IPS DF 6.9 (cell line): Measurements from ENCODE around the gene WDR37.
"Not testable (repeated sequence)": the region's sequence is repeated elsewhere in the genome, so short reads cannot be mapped to it uniquely, and the experiment has no call there.

Experiments used
- DNase-seq: peaks from one replicate; pipeline ENCODE4 v3.0.0-alpha.2; 2013; ENCODE audit warnings: low read depth, low spot score
- H3K27ac ChIP-seq: one replicate; pipeline ENCODE4 v1.5.1; 2013; ENCODE audit warnings: low read length, control low read depth
- H3K27me3 ChIP-seq: 2 replicates; pipeline ENCODE4 v1.6.1; 2013; ENCODE audit warnings: mild to moderate bottlenecking, low read length; ENCODE audit not compliant: control insufficient read depth, insufficient read depth
- H3K36me3 ChIP-seq: 2 replicates; pipeline ENCODE4 v1.6.1; 2013; ENCODE audit warnings: low read length; ENCODE audit not compliant: control insufficient read depth, insufficient read depth
- H3K4me1 ChIP-seq: 2 replicates; pipeline ENCODE4 v1.6.1; 2013; ENCODE audit warnings: low read length; ENCODE audit not compliant: control insufficient read depth, insufficient read depth
- H3K4me3 ChIP-seq: 2 replicates; pipeline ENCODE4 v1.5.1; 2013; ENCODE audit warnings: mild to moderate bottlenecking, low read length
- H3K9me3 ChIP-seq: 2 replicates; pipeline ENCODE4 v1.6.1; 2013; ENCODE audit warnings: low read length, inconsistent platforms; ENCODE audit not compliant: control insufficient read depth, insufficient read depth
- WGBS: extraction: QIAGEN DNeasy Blood & Tissue Kit; methylation state at CpG from one replicate; pipeline ENCODE4 v1.1.7; 2013; ENCODE audit warnings: mixed read lengths, missing lambda C conversion rate; ENCODE audit not compliant: insufficient read length, insufficient coverage; 5-methylcytosine and 5-hydroxymethylcytosine counted together

The WDR37 gene, protein sequence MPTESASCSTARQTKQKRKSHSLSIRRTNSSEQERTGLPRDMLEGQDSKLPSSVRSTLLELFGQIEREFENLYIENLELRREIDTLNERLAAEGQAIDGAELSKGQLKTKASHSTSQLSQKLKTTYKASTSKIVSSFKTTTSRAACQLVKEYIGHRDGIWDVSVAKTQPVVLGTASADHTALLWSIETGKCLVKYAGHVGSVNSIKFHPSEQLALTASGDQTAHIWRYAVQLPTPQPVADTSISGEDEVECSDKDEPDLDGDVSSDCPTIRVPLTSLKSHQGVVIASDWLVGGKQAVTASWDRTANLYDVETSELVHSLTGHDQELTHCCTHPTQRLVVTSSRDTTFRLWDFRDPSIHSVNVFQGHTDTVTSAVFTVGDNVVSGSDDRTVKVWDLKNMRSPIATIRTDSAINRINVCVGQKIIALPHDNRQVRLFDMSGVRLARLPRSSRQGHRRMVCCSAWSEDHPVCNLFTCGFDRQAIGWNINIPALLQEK

DNA sequence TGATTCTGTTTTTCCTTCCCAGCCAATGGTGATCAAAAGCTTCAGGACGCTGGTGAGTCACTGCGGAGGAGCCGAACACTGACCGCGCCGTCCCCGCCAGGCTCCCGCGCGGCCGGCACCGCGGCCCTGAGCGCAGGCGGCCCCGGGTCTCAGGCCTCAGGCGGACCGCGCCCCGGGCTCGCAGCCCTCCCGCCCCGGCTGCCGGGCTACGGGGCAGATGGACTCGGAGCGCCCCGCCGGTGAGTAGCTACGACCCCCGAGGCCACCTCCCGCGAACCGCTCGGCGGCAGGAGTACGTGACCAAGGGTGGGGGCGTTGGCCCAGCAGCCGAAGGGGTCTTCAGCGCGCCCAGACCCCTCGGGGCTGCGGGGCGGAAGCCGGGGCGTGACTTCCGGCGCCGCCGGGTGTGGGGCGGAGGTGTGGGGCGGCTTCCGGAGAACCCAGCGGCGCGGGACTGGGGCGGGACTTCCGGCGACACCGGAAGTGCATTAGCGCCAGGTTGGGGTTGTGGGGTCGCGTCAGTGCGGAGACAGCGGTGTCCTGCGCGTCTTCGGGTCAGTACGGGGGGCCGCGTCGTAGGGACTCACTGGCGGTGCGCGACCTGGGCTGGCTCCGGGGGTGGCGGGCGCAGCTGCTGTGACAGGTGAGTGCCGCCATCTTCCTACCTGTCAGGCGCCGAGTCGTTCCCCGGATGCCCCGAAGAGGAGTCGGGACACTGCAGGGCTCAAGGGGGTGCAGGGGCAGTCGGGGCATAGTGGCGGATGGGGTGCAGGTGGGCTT, at the start of gene WDR37:
Gene WDR37, plus strand, starts transcription at position 60 of the 780 bp plus-strand sequence. CDS start 15,771 bp downstream, outside the sequence.
- Histone ChIP-seq H3K27me3 (no peaks in the 10 kb centered on the region), H3K4me1 (no peaks in the 10 kb centered on the region), H3K36me3 (no peaks in the 10 kb centered on the region), H3K27ac (no peak within 1 kb of the TSS), H3K4me3 (peak within 1 kb of the TSS; percentile 85), H3K9me3 (no peaks in the 10 kb centered on the region)
- peak; percentile 41 for DNase-seq
- no CpG with 5 or more reads among the region's 87 CpGs for WGBS

DNA sequence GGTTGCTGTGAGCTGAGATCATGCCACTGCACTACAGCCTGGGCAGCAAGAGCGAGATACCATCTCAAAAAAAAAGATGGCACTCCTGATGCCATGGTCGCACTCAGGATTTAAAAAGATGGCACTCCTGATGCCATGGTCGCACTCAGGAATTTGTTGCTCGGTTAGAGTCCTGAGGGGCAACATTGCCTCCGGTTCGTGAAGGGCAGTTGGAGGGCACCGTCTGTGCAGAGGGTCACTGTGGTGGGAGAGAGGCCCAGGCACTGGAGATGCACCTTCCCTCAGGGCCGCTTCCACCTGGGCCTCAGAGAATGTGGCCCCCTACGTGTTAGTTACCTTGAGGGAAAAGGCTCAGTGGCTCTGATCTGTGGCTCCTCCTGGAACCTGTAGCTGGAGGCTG, 49.6 kb upstream of the WDR37 start:
- H3K27ac ChIP-seq, result no peak overlapping the region
- H3K9me3 ChIP-seq, result no peaks in the 10 kb centered on the region
- WGBS, result no CpG with 5 or more reads among the region's 9 CpGs
- no peaks in the 10 kb centered on the region for H3K4me1 ChIP-seq
- no peak overlapping the region; the same call in 1 of the 2 replicates for H3K4me3 ChIP-seq
- peaks cover 50% of the 10 kb centered on the region for H3K36me3 ChIP-seq
- no peaks in the 10 kb centered on the region for H3K27me3 ChIP-seq
- no peak for DNase-seq

DNA sequence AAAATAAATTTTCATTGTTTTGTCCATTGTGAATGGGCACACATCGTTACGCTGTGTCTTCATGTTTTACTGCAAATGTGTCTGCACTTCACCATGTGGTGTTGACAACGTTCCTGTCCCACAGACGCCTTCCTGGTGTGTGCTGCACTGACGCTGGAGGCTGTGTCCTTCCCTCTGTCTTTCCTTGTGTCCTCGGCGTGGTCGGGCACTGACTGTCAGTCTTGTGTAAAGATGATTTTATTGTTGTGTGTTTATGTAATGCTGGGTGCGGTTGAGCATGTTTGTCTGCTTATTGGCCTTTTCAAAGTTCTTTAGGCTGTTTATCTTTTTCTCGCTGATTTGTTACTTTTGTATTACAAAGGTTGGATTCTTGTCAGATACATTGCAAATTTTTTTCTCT, 48.6 kb upstream of the WDR37 start:
- Histone ChIP-seq H3K4me1 (no peaks in the 10 kb centered on the region), H3K4me3 (no peak overlapping the region), H3K9me3 (no peaks in the 10 kb centered on the region), H3K27me3 (no peaks in the 10 kb centered on the region), H3K36me3 (peaks cover 57% of the 10 kb centered on the region), H3K27ac (no peak overlapping the region)
- no CpG with 5 or more reads among the region's 10 CpGs for WGBS
- DNase-seq, result no peak

DNA sequence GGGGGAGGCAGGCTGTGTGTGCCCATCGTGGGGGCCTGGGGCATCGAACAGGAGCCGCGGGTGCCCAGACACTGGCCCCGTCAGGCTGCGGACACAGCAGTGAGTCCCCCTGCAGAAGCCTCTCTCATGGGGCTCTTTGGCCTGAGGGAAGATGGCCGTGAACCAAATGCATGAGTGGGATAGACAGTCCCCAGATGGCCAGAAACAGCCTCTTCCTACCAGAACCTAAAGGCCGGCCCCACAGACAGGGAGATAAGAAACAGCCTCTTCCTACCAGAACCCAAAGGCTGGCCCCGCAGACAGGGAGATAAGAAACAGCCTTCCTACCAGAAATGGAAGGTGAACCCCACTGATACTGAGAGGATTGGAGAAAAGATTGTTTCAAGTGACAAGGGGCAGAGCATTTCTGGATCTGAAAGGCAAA, 47.1 kb upstream of the WDR37 start:
- peaks cover 58% of the 10 kb centered on the region for H3K36me3 ChIP-seq

DNA sequence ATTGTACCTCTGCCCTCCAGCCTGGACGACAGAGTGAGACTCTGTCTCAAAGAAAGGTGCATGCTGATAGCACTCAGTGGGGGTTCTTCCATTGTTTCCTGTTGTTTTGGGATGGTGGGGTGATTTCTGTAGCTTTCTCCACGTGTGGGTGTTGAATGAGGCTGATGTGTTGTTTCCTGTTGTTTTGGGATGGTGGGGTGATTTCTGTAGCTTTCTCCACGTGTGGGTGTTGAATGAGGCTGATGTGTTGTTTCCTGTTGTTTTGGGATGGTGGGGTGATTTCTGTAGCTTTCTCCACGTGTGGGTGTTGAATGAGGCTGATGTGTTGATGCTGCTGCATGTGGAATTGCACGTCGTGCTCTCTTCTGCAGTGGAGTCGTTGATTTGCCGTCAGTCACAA, 46.2 kb upstream of the WDR37 start:
- H3K4me1 ChIP-seq, DNase-seq, H3K4me3 ChIP-seq, H3K27ac ChIP-seq, H3K9me3 ChIP-seq, H3K27me3 ChIP-seq: not testable (repeated sequence)
- no CpG with 5 or more reads among the region's 8 CpGs for WGBS
- peaks cover 56% of the 10 kb centered on the region for H3K36me3 ChIP-seq

More for the DNA sequence above, 47.1 kb upstream of the WDR37 start:
- no peaks in the 10 kb centered on the region for H3K9me3 ChIP-seq
- no peak overlapping the region for H3K27ac ChIP-seq
- WGBS, result no CpG with 5 or more reads among the region's 9 CpGs
- H3K27me3 ChIP-seq, result no peaks in the 10 kb centered on the region
- no peak overlapping the region for H3K4me3 ChIP-seq
- H3K4me1 ChIP-seq, result no peaks in the 10 kb centered on the region
- DNase-seq, result no peak

DNA sequence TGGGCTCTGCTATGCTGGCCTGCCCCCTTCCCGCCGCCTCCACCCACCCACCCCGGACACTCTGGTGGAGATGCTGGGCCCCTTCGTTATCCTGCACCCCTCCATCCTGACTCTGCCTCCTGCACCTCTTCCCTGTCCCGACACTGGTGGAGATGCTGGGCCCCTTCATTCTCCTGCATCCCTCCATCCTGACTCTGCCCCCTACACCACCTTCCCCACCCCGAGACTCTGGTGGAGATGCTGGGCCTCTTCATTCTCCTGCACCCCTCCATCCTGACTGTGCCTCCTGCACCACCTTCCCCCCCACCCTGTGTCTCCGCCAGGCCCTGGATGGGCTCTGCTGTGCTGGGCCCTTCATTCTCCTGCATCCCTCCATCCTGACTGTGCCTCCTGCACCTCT, 45.5 kb upstream of the WDR37 start:
- Histone ChIP-seq H3K27ac (no peak overlapping the region), H3K4me1 (no peaks in the 10 kb centered on the region), H3K36me3 (peaks cover 56% of the 10 kb centered on the region), H3K9me3 (no peaks in the 10 kb centered on the region), H3K4me3 (no peak overlapping the region), H3K27me3 (no peaks in the 10 kb centered on the region)
- no CpG with 5 or more reads among the region's 7 CpGs for WGBS
- DNase-seq, result no peak

DNA sequence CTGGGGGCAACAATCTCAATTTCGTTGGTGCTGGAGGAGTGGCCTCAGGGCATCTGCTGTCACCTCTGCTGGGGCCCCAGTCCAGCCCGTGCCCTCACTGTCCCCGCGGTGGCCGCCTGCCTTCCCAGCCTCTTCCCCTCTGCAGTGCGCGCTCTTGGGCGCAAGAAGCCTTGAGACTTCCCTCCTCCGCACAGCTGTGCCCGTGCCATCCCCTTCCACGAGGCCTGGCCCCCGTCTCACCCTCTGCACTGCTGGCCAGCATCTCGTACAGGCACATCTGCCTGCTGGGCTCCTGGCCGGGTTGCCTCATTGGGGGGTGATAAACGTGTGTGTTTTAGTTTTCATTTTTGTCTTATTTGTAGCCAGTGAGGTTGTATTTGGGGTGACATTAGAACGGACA, 44.5 kb upstream of the WDR37 start:
- Histone ChIP-seq H3K4me3 (no peak overlapping the region), H3K9me3 (no peaks in the 10 kb centered on the region), H3K27me3 (no peaks in the 10 kb centered on the region), H3K36me3 (peaks cover 59% of the 10 kb centered on the region), H3K4me1 (no peaks in the 10 kb centered on the region), H3K27ac (no peak overlapping the region)
- WGBS, result no CpG with 5 or more reads among the region's 16 CpGs
- no peak for DNase-seq

DNA sequence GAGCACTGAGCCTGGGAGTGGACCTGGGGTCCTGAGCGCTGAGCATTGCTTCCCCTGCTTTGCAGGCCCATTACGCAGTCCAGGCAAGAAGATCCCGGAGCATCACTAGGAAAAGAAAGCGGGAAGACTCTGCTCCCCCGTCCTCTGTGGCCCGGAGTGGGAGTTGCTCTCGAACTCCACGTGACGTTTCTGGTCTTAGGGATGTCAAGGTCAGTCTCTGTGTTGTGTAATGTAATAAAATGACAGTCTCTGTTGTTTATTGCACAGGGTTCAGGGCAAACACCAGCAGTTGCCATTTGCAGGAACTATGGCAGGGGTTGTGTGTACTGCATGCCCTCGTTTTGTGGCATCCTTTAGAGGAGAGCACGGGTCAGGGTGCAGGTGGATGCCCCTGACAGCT, 40.5 kb upstream of the WDR37 start:
- H3K4me3 ChIP-seq, result no peak overlapping the region
- no peak overlapping the region for H3K27ac ChIP-seq
- H3K36me3 ChIP-seq, result peaks cover 47% of the 10 kb centered on the region
- no peaks in the 10 kb centered on the region for H3K9me3 ChIP-seq
- no CpG with 5 or more reads among the region's 11 CpGs for WGBS
- H3K4me1 ChIP-seq, result no peaks in the 10 kb centered on the region
- DNase-seq, result no peak
- no peaks in the 10 kb centered on the region for H3K27me3 ChIP-seq

DNA sequence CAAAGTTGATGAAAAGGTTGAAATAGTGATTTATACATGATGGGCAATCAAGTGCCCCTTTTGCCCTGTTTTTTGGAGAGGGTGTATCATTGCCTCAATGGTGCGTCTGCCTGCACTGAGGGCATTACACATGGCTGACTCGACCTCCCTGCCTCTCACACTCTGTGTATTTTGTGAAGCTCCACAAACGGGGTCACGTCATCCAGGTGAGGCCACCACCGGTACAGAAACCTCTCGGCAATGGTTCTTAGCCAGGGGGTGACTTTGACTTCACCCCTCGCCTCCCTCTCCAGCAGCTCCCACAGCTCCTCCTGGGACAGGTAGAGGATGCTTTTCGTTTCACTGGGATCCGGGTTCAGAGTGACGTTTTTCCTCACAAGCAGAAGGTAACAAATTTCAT, 36.8 kb upstream of the WDR37 start:
- DNase-seq, result no peak
- Histone ChIP-seq H3K4me3 (no peak overlapping the region), H3K27me3 (no peaks in the 10 kb centered on the region), H3K36me3 (peaks cover 20% of the 10 kb centered on the region), H3K4me1 (no peaks in the 10 kb centered on the region), H3K9me3 (no peaks in the 10 kb centered on the region), H3K27ac (no peak overlapping the region)
- no CpG with 5 or more reads among the region's 10 CpGs for WGBS

DNA sequence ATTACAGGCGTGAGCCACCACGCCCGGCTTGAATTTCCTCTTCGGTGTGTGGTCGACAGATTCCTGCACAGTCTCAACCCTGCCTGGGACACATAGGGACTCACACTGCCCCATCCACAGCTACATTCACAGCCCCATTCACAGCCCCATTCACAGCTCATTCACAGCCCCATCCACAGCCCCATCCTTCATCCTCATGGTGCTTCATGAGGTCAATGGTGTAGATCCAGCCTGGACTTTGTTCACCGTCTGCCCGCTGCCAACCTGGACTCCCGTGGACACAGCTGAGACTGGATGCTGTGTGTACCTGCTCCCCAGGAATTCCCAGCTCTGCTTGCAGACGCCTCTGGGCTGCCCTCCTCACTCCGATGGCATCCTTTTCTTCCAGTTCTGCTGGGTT, 35.7 kb upstream of the WDR37 start:
- WGBS, result no CpG with 5 or more reads among the region's 10 CpGs

More for the DNA sequence above, 35.7 kb upstream of the WDR37 start:
- no peak overlapping the region for H3K4me3 ChIP-seq
- no peaks in the 10 kb centered on the region for H3K9me3 ChIP-seq
- no peaks in the 10 kb centered on the region for H3K4me1 ChIP-seq
- no peaks in the 10 kb centered on the region for H3K27me3 ChIP-seq
- H3K36me3 ChIP-seq, result peaks cover 16% of the 10 kb centered on the region
- H3K27ac ChIP-seq, result no peak overlapping the region
- no peak for DNase-seq
